GM12891 (cell line): ENCODE measurements around the gene PIP5K1B.

Experiments used
- PAX5 ChIP-seq: IDR thresholded peaks from 2 replicates; pipeline ENCODE4 v1.6.1; 2011; ENCODE audit warnings: low read length, moderate library complexity, mild to moderate bottlenecking; ENCODE audit not compliant: insufficient read depth, severe bottlenecking
- POLR2A ChIP-seq: IDR thresholded peaks from 2 replicates; pipeline ENCODE4 v1.6.1; 2011; ENCODE audit warnings: low read depth, low read length, control low read depth
- POLR2AphosphoS5 ChIP-seq: IDR thresholded peaks from 2 replicates; pipeline ENCODE4 v1.6.1; 2011; ENCODE audit warnings: low read depth, low read length, control low read depth
- TAF1 ChIP-seq: IDR thresholded peaks from 2 replicates; pipeline ENCODE4 v1.6.1; 2011; ENCODE audit warnings: low read depth, low read length, control low read depth

DNA sequence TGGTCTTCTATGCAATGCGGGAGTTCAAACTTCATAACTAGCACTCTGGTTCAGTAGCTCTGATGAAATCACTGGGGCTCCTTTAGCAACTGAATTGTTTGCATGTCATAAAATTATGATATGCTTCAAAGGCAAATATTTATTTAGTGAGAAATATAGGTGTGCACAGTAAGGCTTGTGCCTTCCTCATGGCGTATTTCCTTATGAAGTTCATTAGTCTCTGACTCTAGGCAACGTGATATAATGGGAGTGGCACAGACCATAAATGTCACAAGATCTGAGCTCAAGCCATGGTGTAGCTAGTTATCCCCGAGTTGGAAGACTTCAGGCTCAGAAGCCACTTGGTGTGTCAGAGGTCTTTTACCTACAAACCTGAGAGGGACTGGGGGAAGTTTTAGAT is 35.5 kb downstream of the PIP5K1B start:
- TF ChIP-seq POLR2A (no peak), POLR2AphosphoS5 (no peak), TAF1 (no peak), PAX5 (no peak)
